ENCODE results near the gene TCERG1L.

Gene TCERG1L

DNA sequence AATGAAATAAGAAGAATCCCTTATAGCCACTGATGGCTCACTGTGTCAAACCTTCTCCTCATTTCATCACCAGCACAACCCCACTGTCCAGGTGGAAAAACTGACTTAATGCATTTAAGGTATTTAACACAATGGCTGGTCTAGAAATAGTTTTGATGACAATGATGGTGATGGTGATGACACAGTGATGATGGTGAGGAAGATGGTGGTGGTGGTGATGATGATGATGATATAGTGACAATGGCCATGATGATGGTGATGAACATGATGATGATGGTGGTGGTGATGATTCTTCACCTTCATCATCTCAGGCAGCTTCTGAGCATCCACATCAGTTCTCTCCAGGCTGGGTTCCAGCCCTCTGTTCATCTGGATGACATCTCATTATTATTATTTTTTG lies 186.6 kb downstream of the TCERG1L start:
- no peak for DNase-seq (ENCODE audit: low read depth, low spot score)
- no peak overlapping the region for H3K4me3 ChIP-seq (ENCODE audit: low read length)

DNA sequence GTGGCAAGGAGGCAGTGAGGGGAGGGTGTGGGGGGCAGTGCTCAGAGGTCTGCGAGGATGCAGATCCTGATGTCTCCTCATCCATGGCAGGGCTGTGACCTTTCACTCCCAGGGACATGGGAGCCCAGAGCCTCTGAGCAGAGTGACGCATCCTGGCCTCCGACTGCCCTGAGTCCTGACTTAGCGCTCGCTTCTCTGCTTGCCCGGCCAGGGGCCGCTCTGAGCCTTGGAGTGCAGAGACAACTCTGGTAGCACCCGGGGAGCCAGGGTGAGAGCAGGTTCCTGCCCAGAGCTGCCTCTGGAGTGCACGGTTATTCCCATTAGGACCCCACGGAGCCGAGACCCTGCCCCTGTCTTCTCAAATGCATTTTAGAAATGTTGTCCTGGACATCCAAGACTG lies 188.0 kb downstream of the TCERG1L start:
- no peak overlapping the region for H3K4me3 ChIP-seq (ENCODE audit: low read length)
- DNase-seq (ENCODE audit: low read depth, low spot score) = no peak

DNA sequence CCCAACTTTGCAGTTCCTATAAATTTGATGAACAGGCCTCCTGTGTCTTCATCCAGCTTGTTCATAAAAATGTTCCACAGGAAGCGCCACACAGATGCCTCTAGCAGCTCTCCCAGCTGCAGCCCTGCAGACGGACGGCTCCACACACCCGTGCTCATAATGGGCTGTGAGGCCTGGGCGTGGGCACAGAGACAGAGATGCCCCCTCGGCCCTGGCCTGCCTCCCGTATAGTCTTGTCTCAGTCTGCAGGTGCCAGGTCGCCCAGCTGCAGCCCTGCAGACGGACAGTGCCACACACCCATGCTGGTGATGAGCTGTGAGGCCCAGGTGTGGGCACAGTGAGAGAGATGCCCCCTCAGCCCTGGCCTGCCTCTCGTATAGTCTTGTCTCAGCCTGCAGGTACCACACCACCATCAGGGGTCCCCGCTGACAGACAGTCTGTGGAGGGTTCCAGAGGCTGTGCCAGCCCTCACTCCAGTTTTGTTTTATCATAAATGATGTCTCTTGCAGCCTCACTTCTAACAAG lies 189.9 kb downstream of the TCERG1L start:
- no peak for DNase-seq (ENCODE audit: low read depth, low spot score)
- H3K4me3 ChIP-seq (ENCODE audit: low read length) = no peak overlapping the region

DNA sequence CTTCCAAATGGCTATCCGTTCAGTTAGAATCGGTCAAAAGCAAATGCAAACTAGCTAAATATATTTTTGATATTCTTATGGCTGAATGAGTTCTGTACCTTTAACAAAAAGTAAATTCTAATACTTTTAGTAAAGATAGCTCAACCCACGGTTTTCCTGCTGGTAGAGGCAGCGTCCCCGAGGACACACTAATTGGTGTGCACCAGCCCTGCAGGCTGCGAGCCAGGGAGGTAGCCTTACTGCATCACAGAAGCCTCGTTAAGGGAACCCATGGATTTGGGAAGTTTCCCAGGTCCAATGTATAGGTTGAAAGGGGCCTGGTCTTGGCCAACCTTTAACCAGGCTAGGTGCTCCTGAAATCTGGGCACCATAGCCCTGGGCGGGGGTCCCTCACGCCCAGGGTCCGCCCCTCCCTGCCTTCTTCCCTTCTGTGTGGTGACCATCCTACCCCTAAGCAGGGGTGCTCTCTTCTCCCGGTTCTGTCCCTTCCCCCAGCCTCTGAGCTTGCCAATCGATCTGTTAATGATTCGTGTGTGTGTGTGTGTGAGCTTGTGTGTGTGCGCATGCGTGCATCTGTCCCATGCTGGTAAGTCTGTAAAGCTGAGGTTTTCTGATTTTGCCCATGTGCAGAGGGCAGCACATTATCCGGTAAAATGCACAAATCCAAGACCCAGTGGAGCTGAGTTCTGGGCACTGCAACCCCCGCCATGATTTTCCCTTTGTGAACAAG lies 191.7 kb downstream of the TCERG1L start:
- no peak overlapping the region for H3K4me3 ChIP-seq (ENCODE audit: low read length)
- DNase-seq (ENCODE audit: low read depth, low spot score) = no peak

DNA sequence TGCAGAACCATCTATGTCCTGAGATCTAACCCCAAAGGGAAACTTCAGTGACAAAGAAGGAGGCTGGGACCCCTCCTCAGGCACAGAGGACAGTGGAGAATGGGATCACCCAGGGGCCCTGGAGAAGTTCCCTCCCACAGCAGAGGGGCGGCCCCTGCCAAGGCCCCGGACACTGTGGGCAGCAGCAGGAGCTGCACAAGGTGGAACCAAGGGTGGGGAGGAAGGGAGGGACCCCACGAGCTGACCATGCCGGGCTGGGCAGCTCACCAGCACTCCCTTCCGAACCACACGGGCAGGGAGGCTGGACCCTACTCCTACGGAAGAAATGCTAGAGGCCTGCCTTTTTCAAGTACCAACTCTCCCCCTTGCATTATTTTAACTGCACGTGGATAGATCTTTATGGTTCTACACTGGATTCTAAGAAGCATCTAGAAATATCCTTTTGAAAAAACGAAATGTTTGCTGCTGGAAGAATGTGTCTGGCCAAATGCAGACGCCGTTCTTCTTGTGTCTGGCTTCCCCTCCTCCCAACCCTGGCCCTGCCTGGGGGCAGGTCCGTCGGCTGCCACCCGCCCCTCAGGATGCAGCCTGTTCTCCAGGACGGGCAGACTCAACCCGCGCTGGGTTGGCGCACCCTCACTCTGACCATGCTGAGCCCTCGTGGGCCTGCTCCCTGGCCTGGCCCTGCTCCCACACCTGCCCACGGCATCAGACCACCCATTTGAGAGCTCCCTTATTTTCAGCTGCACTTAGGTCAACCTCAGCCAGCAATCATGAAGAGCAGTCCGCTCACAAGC lies 193.9 kb downstream of the TCERG1L start:
- H3K4me3 ChIP-seq (ENCODE audit: low read length) = no peak overlapping the region
- DNase-seq (ENCODE audit: low read depth, low spot score) = no peak

DNA sequence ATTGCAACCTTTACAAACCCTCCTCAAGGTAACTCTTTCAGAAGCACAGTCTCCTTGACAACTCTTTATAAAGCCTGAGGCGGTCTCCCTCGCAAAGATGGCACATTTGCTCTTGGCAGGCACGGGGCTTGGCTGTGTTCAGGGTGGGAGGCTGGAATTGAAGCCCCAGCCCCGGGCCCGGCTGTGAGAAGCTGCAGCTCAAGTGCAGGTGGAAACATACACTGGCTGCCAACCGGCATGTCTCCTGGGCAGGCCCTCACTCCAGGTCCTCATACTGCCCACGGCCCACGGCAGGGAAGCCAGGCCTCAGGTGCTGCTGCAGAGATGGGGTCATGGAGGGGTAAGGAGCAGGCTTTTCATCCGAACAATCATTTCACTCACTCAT lies 194.5 kb downstream of the TCERG1L start:
- DNase-seq (ENCODE audit: low read depth, low spot score) = no peak
- H3K4me3 ChIP-seq (ENCODE audit: low read length) = no peak overlapping the region

DNA sequence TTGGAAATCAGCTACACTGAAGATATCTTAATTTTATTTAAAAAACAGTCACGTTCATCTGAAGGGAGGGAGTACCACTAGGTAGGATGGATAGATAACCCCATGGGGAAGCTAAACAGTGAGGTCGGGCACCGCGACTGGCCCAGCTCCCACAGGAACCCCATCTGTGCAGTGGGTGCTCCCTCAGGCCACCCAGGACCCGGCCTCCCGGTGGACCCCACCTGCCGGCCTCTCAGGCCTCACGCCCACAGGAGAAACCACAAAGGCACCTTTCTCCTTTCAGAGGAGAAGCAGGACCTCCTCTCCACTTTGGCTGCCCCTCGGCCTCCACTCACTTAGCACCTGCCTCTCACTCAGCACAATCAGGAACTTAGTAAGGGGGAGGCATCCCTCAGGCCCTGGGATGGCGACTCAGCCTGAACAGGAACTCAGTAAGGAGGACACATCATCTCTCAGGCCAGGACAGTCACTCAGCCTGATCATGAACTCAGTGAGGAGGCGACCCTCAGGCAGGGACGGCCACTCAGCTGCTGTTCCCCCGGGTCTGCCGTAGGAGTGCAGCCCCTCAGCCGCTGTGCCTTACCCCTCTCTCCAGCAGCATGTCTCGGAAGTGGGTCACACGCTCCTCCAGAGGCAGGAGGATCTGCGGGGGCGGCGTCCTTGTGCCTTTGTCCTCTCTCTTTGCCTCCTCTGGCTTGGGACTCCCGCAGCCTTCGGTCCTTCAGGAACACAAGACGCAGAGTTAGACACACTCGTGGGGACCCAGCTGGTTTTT lies 195.1 kb downstream of the TCERG1L start:
- DNase-seq (ENCODE audit: low read depth, low spot score) = no peak
- no peak overlapping the region for H3K4me3 ChIP-seq (ENCODE audit: low read length)

DNA sequence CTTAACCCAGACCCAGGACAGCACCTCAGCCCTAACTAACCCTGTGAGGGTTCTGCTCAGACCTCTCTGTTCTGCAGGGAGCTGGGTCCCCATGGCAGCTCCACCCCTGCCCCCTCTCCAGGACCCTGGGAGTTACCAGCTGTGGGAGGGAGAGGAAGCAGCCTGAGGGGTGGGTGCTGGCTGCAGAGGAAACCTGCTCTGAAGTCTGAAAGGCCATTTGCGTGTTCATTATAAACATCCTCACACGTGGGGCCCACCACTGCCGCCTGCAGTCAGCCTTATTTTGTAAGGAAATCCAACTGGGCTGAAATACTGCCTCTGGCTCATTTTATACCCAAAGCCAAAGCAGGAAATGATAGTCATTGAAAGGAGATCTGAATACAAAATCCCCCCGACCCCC lies 195.7 kb downstream of the TCERG1L start:
- no peak for DNase-seq (ENCODE audit: low read depth, low spot score)
- no peak overlapping the region for H3K4me3 ChIP-seq (ENCODE audit: low read length)

DNA sequence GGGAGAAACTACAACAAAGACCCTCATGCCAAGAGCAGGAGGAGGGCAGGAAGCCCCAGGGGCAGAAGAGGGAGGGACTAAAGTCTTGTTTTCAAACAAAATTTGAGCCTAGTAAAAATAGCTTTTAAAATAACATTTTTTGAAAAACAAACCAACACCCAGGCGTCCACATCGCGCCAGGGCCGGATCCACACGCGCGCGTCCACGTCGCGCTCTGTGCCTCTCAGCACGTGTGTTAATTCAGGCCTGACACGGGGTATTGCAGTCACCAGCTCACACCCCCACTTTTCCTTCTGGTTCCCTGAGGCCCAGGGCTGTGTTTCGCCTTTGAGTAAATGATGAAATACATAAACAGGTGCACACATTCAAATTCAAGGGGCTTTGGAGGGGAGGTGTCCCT lies 196.2 kb downstream of the TCERG1L start:
- no peak for DNase-seq (ENCODE audit: low read depth, low spot score)
- no peak overlapping the region for H3K4me3 ChIP-seq (ENCODE audit: low read length)

DNA sequence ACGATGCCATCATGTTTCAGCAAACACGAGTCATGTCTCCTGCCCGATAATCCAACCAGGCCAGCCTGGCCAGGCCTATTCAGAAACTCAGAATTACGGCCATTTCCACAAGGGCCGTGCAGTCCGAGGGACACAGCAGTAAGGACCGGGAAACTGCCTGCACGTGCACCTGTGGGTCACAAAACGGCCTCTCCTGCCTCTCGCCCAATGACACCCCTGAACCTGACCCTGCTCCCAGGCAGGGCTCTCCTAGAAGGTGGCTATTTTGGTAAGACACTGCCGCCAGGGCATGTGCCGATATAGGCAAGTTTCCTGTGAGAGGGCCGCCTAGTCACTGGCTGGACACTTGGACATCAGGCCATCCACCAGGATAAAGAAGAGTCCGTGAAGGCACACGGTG lies 196.7 kb downstream of the TCERG1L start:
- no peak for DNase-seq (ENCODE audit: low read depth, low spot score)
- H3K4me3 ChIP-seq (ENCODE audit: low read length) = no peak overlapping the region

DNA sequence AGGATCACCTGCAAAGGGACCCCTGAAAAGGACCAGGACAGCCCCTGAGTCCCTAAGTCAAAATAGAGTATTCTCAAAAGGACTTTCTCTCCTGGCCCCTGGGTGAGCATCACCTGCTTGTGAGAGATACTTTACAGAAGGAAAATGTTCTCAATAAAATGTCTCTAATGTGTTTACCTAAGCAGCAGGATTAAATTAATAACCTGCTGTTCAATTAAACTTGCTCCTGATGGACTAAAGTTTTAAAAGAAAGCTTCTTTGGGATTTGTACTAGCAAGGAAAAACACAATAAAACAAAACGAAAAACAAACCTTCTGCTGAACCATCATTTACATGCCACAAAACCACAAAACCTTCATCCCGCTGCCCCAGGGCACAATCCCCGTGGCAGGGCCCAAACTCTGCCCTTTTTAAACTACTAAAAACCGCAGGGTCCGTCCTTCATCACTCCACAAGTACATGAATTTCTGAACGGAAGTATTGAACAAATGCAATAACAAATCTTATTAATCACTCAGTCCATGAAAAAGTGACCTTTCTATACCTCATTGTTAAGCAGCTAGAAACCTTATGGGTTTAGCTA lies 197.7 kb downstream of the TCERG1L start:
- no peak for DNase-seq (ENCODE audit: low read depth, low spot score)
- H3K4me3 ChIP-seq (ENCODE audit: low read length) = no peak overlapping the region

DNA sequence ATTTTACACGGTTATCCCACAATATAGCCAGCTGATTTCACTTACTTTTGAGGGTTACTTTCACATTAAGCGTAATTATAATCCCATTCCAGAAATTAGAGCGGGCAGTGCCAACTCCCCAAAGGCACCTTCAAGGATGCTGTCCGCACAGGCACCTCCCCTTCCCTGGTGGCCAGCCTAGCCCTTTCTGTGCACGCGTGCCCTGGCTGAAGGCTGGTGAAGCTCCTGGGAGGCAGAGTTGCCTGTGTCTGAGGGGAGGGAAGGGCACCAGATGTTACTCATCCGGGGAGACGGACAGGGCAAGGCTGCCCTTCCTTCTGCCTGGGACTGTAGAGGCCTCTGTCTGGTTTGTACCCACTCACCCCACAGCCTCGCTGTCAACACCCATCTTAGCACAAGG lies 198.4 kb downstream of the TCERG1L start:
- DNase-seq (ENCODE audit: low read depth, low spot score) = no peak
- no peak overlapping the region for H3K4me3 ChIP-seq (ENCODE audit: low read length)

DNA sequence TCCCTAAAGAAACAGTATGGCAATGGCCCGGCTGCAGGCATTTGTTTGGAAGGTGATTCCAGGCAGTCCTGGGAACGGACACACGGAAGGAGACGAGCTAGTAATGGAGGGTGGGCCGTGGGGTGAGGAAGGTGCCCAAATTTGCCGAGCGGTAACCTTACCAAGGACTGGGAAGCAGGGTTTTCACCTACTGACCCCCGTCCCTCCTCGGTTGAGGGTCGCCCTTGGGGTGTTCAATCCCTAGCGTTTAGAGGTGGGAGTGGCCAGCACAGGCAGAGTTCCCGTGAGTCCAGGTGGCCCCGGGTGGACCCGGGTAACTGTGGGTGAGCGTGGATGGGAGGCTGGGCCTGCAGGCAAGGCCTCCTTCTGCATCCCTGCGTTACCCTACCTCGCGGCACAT lies 198.8 kb downstream of the TCERG1L start:
- no peak for DNase-seq (ENCODE audit: low read depth, low spot score)
- no peak overlapping the region for H3K4me3 ChIP-seq (ENCODE audit: low read length)

DNA sequence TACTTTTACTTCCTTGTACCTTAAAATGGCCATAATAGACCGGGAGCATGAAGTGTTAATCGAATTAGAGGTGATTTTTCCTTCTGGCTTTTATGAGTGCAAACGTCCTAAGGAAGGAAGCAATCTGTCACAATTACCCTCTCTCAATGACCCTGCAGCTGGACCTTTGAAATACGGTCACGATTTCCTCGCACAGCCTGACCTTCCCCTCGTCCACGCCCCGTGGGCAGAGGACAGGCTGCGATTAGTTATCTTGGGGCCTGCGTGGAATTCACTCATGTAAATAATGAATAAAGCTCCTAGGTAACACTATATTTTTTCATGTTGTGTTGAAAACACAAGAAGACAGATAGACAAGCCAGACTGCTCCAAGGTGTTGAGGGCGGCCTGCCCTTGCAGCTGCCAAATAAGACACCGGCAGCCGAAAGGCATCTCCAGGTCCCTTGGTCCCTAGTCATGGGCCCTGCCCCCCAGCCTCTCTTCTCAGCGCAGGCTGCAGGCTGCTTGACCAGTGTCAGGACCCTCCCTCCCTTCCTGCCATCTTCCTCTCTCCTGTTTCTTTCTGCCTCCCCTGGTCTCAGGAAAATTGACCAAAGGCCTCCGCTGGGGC lies 199.9 kb downstream of the TCERG1L start:
- DNase-seq (ENCODE audit: low read depth, low spot score) = no peak
- no peak overlapping the region for H3K4me3 ChIP-seq (ENCODE audit: low read length)

DNA sequence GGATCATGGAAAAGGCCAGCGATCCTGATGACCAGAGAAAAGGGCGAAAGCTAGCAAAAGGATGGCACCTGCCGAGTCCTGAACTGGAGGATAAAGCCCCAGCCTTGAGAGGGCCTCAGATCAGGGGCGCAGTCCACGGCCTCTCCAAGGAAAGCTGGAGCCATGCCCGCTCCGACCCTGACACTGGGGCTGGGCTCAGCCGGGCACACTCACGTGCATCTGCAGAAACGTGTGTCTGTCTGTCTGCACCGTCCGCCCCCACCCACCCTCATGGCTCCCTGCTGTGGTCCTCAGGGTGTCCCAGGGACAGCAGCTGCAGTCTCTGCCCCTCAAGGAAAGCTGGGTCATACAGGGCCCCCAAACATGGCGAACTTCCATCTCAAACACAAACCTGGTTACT lies 200.5 kb downstream of the TCERG1L start:
- no peak overlapping the region for H3K4me3 ChIP-seq (ENCODE audit: low read length)

DNA sequence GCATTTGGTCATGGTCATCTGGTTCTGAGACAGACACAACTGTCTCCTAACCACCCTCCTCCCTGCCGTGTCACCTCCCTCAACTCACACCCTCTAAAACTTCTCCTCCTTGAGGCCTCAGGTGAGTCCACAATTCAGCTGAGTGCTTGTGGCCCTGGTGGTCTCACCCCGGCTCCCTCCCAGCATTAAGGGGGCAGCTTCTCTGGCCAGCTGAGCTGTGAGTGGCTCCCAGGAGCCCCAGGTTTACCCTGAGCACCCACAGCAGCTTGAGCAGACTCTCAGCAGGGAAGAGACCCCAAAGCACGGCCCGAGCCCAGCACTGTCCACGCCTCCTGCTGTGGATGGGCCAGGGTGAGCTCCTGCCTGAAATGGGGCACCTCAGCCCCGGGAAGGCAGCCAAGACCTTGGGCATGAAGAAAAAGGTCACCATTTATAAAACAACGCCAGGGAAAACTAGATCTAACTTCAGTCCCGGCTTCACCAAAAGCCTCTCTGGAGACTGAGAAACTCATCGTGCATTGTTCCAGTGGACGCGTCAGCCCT lies 201.2 kb downstream of the TCERG1L start:
- H3K4me3 ChIP-seq (ENCODE audit: low read length) = no peak overlapping the region
- no peak for DNase-seq (ENCODE audit: low read depth, low spot score)

More for the DNA sequence above, 200.5 kb downstream of the TCERG1L start:
- DNase-seq (ENCODE audit: low read depth, low spot score) = no peak

DNA sequence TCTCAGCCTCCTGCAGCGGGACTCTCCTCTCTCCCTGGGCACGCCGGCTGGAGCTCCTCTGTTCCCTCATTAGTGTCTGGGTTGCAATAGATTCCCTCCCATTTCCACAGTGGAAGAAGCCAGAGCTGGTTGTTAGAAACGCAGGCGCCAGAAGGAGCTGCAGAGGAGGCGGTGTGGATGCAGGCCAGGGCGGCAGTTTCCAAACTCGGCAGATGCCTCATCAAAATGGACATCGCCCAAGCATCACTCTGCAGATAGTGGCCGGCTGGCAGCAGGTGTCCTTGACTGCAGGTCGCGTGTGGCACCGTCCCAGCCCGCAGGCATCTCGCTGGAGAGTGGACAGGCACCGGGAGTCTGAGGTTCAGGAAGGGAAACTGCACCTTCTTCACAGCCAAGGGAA lies 201.8 kb downstream of the TCERG1L start:
- H3K4me3 ChIP-seq (ENCODE audit: low read length) = no peak overlapping the region
- no peak for DNase-seq (ENCODE audit: low read depth, low spot score)

DNA sequence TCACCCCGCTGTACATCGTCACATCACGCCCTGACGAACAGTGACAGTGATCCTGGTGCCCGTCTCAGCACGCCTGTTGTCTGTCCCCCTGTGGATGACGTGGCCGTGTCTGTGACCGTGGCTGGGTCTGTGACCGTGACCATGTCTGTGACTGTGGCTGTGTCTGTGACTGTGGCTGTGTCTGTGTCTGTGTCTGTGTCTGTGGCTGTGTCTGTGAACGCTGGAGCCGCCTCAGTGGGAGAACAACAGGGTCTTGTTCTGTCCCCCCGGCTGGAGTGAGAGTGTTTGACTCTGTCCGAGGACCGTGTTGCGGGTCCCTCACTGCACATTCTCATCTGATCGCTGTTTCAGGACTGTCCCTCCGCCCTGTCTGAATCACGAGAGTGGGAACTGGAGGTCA lies 202.2 kb downstream of the TCERG1L start:
- no peak for DNase-seq (ENCODE audit: low read depth, low spot score)
- no peak overlapping the region for H3K4me3 ChIP-seq (ENCODE audit: low read length)

DNA sequence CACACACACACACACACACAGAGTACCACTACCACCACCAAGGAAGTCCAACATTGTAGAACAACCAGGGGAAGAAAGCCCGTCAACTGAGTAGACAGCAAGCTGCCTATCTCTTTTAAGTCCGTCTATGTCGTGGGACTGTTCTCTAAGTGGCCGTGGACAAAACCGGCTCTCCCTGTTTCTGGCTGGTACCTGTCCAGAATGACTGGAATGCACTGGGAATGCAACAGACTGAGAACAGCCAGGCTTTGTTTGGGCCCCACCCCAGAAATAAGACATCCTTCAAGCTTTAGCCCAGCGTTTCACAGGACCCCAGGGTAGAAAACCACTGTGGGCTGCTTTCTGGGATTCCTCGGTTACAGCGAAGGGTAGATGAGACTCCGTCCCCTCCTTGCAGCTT lies 203.6 kb downstream of the TCERG1L start:
- H3K4me3 ChIP-seq (ENCODE audit: low read length) = no peak overlapping the region
- no peak for DNase-seq (ENCODE audit: low read depth, low spot score)
